ENCODE measurements around the gene TNRC18.

TNRC18 gene

DNA sequence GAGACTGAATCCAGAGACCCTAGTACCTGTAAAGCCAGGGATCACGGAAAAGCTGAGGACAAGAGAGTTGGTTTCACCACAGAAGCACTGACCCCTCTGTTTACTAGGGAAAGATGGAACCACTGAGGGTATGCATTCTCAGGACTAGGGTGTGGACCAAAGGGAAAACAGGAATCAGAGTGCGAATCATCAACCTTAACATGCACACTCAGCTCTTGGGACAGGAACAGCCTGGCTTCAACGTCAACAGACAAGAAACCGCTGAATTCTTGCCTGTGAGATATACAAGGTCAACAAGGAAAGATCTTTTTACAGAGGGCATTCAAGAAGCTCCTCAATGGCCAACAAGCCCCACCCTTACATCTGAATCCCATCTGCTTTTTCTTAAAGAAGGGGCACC, 14.9 kb downstream of the TNRC18 start:
- TF ChIP-seq, protein P1, sequence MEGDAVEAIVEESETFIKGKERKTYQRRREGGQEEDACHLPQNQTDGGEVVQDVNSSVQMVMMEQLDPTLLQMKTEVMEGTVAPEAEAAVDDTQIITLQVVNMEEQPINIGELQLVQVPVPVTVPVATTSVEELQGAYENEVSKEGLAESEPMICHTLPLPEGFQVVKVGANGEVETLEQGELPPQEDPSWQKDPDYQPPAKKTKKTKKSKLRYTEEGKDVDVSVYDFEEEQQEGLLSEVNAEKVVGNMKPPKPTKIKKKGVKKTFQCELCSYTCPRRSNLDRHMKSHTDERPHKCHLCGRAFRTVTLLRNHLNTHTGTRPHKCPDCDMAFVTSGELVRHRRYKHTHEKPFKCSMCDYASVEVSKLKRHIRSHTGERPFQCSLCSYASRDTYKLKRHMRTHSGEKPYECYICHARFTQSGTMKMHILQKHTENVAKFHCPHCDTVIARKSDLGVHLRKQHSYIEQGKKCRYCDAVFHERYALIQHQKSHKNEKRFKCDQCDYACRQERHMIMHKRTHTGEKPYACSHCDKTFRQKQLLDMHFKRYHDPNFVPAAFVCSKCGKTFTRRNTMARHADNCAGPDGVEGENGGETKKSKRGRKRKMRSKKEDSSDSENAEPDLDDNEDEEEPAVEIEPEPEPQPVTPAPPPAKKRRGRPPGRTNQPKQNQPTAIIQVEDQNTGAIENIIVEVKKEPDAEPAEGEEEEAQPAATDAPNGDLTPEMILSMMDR (IDR thresholded peaks at IDR 0.05; ENCODE audit: borderline replicate concordance, control extremely low read depth, extremely low read depth, insufficient read depth, missing control alignments): no peak
- DNase-seq (ENCODE audit: low spot score): no peak
- in situ Hi-C loops (cut with MboI; ENCODE audit: low sequenced_read_pairs, unreplicated experiment): no loop called here

DNA sequence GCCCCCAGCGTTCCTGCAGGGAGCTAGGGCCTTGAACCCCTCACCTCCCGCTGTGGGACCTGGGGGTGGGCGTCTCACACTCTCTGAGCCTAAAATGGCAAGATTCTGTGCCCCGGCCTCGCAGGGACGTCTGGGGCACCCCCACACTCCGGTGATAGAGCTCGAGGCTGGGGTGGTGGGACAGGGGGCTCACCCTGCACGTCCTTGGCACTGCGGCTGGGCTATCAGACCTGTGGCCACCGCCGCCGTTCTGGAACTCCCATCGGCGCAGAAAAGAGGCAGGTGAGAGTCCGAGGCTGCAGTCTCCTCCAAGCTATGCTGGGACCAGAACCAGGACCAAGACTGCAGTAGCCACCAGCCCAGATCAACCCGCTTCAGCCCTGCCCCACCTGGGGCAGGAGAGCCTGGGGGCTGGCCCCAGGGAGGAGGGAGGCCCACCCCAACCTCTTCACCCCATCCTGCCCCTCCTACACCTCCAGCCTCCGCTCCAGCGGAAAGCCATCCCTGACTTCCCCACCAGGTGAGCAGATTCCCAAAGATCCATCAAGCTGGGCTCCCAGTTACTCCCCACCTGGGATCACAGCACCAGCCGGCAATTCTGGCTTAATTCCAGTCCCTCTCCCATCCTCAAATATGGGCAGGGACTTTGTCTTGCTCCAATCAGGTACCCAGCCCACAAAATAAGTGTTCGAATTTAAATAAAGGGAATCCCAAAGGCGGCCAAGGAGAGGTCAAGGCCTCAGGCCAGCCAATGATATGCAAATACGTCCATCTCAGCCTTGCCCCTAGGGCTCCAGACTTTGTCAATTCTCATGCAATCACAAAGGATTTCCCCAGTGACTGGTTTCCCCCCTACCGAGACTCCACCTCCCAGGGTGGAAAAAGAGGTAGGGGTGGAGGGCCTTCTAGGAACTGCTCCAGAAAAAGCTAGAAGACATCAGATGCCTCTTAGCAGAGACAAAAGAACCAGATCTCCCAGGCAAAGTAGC, 16.4 kb downstream of the TNRC18 start:
- in situ Hi-C loops (cut with MboI; ENCODE audit: low sequenced_read_pairs, unreplicated experiment): no loop called here
- DNase-seq (ENCODE audit: low spot score): no peak
- TF ChIP-seq, protein P1 (IDR thresholded peaks at IDR 0.05; ENCODE audit: borderline replicate concordance, control extremely low read depth, extremely low read depth, insufficient read depth, missing control alignments): no peak

DNA sequence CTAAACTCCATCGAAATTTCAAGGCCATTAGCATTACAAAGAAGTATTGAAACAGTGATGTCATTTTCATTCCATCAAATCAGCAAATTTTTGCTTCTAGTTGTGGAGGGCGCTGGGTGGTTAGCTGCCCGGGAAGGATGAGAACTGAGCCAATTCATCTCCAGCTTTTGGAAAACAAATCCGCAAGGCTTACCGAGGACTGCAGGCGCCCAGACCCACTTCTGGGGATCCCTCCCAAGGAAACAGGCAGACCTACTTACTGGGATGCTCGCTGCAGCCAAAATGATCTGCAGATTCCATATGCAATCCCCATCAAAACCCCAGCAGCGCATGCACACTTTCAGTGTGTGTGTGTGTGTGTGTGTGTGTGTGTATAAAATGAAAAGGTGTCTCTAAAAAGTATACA, 19.2 kb downstream of the TNRC18 start:
- in situ Hi-C loops (cut with MboI; ENCODE audit: low sequenced_read_pairs, unreplicated experiment): no loop called here
- TF ChIP-seq, protein P1 (IDR thresholded peaks at IDR 0.05; ENCODE audit: borderline replicate concordance, control extremely low read depth, extremely low read depth, insufficient read depth, missing control alignments): no peak
- no peak for DNase-seq (ENCODE audit: low spot score)

DNA sequence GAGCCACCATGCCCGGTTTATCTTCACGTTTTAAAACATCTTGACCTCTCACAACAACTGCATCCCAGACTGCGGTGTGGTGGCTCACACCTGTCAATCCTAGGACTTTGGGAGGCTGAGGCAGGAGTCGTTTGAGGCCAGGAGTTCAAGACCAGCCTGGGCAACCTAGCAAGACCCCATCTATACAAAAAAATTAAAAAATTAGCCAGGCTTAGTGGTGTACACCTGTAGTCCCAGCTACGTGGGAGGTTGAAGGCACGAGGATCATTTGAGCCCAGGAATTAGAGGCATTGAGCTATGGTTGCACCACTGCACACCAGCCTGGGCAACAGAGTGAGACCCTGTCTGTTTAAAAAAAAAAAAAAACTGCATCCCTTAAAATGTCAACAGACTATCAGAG, 20.2 kb downstream of the TNRC18 start:
- TF ChIP-seq, protein P1 (IDR thresholded peaks at IDR 0.05; ENCODE audit: borderline replicate concordance, control extremely low read depth, extremely low read depth, insufficient read depth, missing control alignments): no peak
- DNase-seq (ENCODE audit: low spot score): no peak
- in situ Hi-C loops (cut with MboI; ENCODE audit: low sequenced_read_pairs, unreplicated experiment): no loop called here

DNA sequence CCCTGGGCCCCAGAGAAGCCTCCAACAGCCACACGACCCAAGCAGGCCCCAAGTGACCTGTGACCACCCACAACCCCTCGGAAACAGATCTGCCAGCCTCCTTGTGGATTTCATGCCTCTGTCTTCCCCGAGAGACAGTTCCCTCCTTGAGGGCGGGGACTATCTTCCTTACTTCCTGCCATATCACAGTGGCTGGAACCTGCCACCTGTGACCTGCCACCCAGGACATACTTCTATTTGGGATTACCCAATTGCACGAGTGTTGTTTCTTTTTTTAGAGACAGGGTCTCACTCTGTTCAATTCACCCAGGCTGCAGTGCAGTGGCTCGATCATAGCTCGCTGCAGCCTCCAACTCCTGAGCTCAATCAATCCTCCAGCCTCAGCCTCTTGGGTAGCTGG, 25.9 kb downstream of the TNRC18 start:
- in situ Hi-C loops (cut with MboI; ENCODE audit: low sequenced_read_pairs, unreplicated experiment): no loop called here
- TF ChIP-seq, protein P1 (IDR thresholded peaks at IDR 0.05; ENCODE audit: borderline replicate concordance, control extremely low read depth, extremely low read depth, insufficient read depth, missing control alignments): no peak
- DNase-seq (ENCODE audit: low spot score): peak; percentile 61

DNA sequence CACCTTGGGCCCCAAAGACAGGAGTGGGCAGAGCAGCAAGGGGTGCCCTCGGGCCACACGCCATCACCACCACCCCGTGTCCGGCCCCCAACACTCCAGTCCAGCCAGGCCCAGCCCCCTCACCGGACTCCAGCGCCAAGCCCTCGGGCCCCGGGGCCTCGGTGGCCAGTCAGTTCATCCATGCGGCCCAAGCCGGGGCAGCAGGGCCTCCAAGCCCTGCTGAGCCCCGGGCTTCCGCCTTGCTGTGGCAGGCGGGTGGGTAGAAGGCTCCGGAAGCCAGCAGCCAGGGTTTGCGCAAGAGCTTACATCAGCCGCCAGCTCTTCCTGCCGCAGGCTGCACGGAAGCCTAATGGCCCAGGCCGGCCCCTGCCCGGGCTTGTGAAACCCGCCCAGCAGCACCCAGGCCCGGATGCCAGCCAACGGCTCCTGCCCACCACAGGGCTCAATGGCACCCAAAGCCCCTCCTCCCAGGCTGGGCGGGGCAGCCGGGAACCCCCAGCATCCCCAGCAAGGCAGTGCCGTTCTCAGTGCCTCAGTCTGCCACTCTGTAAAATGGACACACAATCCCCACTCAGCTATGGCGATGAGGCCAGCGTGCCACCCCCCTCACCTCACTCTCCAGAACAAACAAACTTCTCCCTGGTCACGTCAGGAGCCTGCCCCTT, 26.5 kb downstream of the TNRC18 start:
- DNase-seq (ENCODE audit: low spot score): peak; percentile 96
- in situ Hi-C loops (cut with MboI; ENCODE audit: low sequenced_read_pairs, unreplicated experiment): no loop called here
- TF ChIP-seq, protein P1 (IDR thresholded peaks at IDR 0.05; ENCODE audit: borderline replicate concordance, control extremely low read depth, extremely low read depth, insufficient read depth, missing control alignments): no peak
